Measurements from ENCODE around the gene GNB1L.

GNB1L gene

DNA sequence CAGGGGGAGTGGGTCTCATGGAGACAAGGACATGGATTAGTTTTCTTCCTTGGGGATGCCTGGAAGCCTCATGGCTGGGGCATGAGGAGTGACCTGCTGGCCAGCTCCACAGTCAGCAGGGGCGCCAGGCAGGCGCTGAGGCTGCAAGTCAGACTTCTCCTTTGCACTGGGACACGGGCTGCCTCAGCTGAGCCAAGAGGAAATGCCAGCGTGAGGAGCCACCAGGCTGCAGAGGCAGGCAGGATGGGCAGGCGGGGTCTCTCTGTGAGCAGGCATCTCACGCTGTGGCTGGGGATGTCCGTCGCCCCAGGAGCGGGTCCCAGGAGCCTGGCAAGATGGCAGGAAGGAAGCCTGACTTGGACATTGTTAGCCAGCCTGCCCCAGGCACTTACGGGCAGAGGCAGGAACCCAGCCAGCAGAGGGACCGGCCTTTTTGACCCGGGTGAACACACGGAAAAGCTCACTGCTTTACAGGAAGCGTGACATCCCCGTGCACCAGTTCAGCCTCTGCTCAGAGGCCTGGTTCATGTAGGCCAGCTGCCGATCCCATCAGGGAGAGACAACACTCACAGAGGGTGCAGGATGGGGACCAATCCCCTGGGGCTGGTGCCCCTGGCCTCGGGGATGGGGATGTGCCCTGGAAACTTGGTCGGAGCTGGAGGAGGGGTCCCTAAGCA is 10.2 kb downstream of the GNB1L start:
- TF ChIP-seq TCF4 (CRISPR knock-in tag; IDR thresholded peaks at IDR 0.05; ENCODE audit: borderline replicate concordance) = no peak
- TF ChIP-seq, protein P1, sequence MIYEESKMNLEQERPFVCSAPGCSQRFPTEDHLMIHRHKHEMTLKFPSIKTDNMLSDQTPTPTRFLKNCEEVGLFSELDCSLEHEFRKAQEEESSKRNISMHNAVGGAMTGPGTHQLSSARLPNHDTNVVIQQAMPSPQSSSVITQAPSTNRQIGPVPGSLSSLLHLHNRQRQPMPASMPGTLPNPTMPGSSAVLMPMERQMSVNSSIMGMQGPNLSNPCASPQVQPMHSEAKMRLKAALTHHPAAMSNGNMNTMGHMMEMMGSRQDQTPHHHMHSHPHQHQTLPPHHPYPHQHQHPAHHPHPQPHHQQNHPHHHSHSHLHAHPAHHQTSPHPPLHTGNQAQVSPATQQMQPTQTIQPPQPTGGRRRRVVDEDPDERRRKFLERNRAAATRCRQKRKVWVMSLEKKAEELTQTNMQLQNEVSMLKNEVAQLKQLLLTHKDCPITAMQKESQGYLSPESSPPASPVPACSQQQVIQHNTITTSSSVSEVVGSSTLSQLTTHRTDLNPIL (CRISPR knock-in tag; IDR thresholded peaks at IDR 0.05; ENCODE audit: low read depth) = no peak
- TF ChIP-seq, protein P2, sequence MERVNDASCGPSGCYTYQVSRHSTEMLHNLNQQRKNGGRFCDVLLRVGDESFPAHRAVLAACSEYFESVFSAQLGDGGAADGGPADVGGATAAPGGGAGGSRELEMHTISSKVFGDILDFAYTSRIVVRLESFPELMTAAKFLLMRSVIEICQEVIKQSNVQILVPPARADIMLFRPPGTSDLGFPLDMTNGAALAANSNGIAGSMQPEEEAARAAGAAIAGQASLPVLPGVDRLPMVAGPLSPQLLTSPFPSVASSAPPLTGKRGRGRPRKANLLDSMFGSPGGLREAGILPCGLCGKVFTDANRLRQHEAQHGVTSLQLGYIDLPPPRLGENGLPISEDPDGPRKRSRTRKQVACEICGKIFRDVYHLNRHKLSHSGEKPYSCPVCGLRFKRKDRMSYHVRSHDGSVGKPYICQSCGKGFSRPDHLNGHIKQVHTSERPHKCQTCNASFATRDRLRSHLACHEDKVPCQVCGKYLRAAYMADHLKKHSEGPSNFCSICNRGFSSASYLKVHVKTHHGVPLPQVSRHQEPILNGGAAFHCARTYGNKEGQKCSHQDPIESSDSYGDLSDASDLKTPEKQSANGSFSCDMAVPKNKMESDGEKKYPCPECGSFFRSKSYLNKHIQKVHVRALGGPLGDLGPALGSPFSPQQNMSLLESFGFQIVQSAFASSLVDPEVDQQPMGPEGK (CRISPR knock-in tag; IDR thresholded peaks at IDR 0.05; ENCODE audit: borderline replicate concordance) = no peak
- no peak for TF ChIP-seq OSR1 (CRISPR knock-in tag; IDR thresholded peaks at IDR 0.05)
- no peak for TF ChIP-seq TOX (CRISPR knock-in tag; IDR thresholded peaks at IDR 0.05; ENCODE audit: borderline replicate concordance)
- no peak for TF ChIP-seq ZFP30 (CRISPR knock-in tag; IDR thresholded peaks at IDR 0.05)
- TF ChIP-seq ZFP3 (CRISPR knock-in tag; IDR thresholded peaks at IDR 0.05) = no peak
- TF ChIP-seq, protein P3, sequence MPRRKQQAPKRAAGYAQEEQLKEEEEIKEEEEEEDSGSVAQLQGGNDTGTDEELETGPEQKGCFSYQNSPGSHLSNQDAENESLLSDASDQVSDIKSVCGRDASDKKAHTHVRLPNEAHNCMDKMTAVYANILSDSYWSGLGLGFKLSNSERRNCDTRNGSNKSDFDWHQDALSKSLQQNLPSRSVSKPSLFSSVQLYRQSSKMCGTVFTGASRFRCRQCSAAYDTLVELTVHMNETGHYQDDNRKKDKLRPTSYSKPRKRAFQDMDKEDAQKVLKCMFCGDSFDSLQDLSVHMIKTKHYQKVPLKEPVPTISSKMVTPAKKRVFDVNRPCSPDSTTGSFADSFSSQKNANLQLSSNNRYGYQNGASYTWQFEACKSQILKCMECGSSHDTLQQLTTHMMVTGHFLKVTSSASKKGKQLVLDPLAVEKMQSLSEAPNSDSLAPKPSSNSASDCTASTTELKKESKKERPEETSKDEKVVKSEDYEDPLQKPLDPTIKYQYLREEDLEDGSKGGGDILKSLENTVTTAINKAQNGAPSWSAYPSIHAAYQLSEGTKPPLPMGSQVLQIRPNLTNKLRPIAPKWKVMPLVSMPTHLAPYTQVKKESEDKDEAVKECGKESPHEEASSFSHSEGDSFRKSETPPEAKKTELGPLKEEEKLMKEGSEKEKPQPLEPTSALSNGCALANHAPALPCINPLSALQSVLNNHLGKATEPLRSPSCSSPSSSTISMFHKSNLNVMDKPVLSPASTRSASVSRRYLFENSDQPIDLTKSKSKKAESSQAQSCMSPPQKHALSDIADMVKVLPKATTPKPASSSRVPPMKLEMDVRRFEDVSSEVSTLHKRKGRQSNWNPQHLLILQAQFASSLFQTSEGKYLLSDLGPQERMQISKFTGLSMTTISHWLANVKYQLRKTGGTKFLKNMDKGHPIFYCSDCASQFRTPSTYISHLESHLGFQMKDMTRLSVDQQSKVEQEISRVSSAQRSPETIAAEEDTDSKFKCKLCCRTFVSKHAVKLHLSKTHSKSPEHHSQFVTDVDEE (CRISPR knock-in tag; IDR thresholded peaks at IDR 0.05) = no peak
- no peak for TF ChIP-seq ZC3H10 (CRISPR knock-in tag; IDR thresholded peaks at IDR 0.05)
- TF ChIP-seq RARB (CRISPR knock-in tag; IDR thresholded peaks at IDR 0.05) = no peak
- TF ChIP-seq PPARA (CRISPR knock-in tag; IDR thresholded peaks at IDR 0.05; ENCODE audit: borderline replicate concordance) = no peak
- TF ChIP-seq GLIS3 (CRISPR knock-in tag; IDR thresholded peaks at IDR 0.05) = no peak
- TF ChIP-seq ISL1 (CRISPR knock-in tag; IDR thresholded peaks at IDR 0.05) = no peak
- TF ChIP-seq ARNTL (CRISPR knock-in tag; IDR thresholded peaks at IDR 0.05; ENCODE audit: borderline replicate concordance, low read depth) = no peak
- TF ChIP-seq, protein P4, sequence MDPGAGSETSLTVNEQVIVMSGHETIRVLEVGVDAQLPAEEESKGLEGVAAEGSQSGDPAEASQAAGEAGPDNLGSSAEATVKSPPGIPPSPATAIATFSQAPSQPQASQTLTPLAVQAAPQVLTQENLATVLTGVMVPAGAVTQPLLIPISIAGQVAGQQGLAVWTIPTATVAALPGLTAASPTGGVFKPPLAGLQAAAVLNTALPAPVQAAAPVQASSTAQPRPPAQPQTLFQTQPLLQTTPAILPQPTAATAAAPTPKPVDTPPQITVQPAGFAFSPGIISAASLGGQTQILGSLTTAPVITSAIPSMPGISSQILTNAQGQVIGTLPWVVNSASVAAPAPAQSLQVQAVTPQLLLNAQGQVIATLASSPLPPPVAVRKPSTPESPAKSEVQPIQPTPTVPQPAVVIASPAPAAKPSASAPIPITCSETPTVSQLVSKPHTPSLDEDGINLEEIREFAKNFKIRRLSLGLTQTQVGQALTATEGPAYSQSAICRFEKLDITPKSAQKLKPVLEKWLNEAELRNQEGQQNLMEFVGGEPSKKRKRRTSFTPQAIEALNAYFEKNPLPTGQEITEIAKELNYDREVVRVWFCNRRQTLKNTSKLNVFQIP (CRISPR knock-in tag; IDR thresholded peaks at IDR 0.05; ENCODE audit: borderline replicate concordance, low read depth) = no peak
- TF ChIP-seq ZNF8 (CRISPR knock-in tag; IDR thresholded peaks at IDR 0.05) = no peak
- TF ChIP-seq, protein P5, sequence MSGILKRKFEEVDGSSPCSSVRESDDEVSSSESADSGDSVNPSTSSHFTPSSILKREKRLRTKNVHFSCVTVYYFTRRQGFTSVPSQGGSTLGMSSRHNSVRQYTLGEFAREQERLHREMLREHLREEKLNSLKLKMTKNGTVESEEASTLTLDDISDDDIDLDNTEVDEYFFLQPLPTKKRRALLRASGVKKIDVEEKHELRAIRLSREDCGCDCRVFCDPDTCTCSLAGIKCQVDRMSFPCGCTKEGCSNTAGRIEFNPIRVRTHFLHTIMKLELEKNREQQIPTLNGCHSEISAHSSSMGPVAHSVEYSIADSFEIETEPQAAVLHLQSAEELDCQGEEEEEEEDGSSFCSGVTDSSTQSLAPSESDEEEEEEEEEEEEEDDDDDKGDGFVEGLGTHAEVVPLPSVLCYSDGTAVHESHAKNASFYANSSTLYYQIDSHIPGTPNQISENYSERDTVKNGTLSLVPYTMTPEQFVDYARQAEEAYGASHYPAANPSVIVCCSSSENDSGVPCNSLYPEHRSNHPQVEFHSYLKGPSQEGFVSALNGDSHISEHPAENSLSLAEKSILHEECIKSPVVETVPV (CRISPR knock-in tag; IDR thresholded peaks at IDR 0.05) = no peak
- no peak for TF ChIP-seq CSDC2 (CRISPR knock-in tag; IDR thresholded peaks at IDR 0.05)
- ATAC-seq = peak; percentile 90

DNA sequence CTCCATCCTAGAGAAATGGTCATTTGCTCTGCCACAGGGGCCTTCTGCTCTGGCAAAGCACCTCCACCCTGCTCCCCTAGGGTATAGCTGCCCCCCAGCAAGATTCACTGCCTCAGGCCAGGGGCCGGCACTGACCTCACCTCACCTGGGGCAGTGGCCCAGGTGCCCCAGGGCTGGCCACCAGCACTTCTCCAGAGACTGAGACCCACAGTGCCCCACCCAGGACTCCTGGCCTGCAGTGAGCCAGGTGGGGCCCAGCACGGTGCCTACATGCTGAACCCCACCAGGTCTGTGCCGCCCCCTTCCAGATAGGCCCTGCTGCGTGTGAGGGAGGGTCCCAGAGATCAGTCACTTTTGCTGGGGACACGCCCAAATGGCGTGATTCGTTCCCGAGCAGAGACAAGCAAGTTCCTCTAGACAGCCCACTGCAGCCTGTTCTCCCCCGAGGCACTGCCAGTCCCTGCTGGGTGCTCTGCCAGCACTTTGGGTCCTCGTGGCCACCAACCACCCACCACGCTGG is 10.8 kb downstream of the GNB1L start:
- peak; percentile 4 for ATAC-seq

More for the DNA sequence above, 10.8 kb downstream of the GNB1L start:
- TF ChIP-seq ZFP30 (CRISPR knock-in tag; IDR thresholded peaks at IDR 0.05) = no peak
- TF ChIP-seq BACH2 (CRISPR knock-in tag; IDR thresholded peaks at IDR 0.05; ENCODE audit: borderline replicate concordance) = no peak
- TF ChIP-seq RARB (CRISPR knock-in tag; IDR thresholded peaks at IDR 0.05) = no peak
- TF ChIP-seq ISL1 (CRISPR knock-in tag; IDR thresholded peaks at IDR 0.05) = no peak
- TF ChIP-seq, protein P2 (CRISPR knock-in tag; IDR thresholded peaks at IDR 0.05; ENCODE audit: borderline replicate concordance) = no peak
- no peak for TF ChIP-seq CSDC2 (CRISPR knock-in tag; IDR thresholded peaks at IDR 0.05)
- TF ChIP-seq SNAI2 (CRISPR knock-in tag; IDR thresholded peaks at IDR 0.05) = no peak
- TF ChIP-seq ZNF8 (CRISPR knock-in tag; IDR thresholded peaks at IDR 0.05) = no peak

All from SK-N-SH treated with all-trans-retinoic acid at 6 μM for 48 hours (cell line).